ENCODE results near the gene DOK1.
A peak's percentile ranks its signal among the peaks of the same experiment; 100 is the strongest.

DOK1 gene
- total RNA-seq, result 9.4 to 26.7 (median 19.2) reads per million in 9 experiments

- Mint-ChIP-seq H3K27me3 (peaks cover 26 to 29% of the 10 kb centered on the region in 2 donors), H3K9me3 (no peaks in the 10 kb centered on the region), H3K27ac (peak within 1 kb of the TSS; percentile 83 to 92), H3K4me3 (peak within 1 kb of the TSS; percentile 84 to 88), H3K36me3 (ENCODE audit: insufficient read depth) (peaks cover 20% of the 10 kb centered on the region), H3K4me1 (ENCODE audit: low read depth in 2 of 2) (peaks cover 12 to 15% of the 10 kb centered on the region in 2 donors)
- ATAC-seq (replicated peaks) (peak; percentile 81), DNase-seq (peak; percentile 68 to 81 (median 76))
Measured at GRCh38 chr2:74553892-74554819, at the start of gene DOK1, which contains the start of gene LOXL3. TSS of gene DOK1 (plus strand) at chr2:74554720. CDS start at chr2:74554755, 35 bp downstream. TSS of gene LOXL3 (minus strand) at chr2:74553942. CDS start at chr2:74552634, 1,308 bp downstream.

GRCh38 chr2:74505448-74506246 lies 48.9 kb upstream of the DOK1 start:
- Mint-ChIP-seq H3K27me3 (peaks cover 0 to 36% of the 10 kb centered on the region in 2 donors), H3K27ac (peak overlapping the region; percentile 9 to 99)

GRCh38 chr2:74507145-74507925 lies 47.2 kb upstream of the DOK1 start, which contains the start of gene PCGF1:
TSS of gene PCGF1 (minus strand) at chr2:74507695. CDS start at chr2:74507668, 27 bp downstream.
- ATAC-seq (replicated peaks) (peak; percentile 93), DNase-seq (peak; percentile 98 to 99 (median 99))
- peaks cover 0 to 35% of the 10 kb centered on the region in 2 donors for H3K27me3 Mint-ChIP-seq
- peaks cover 39% of the 10 kb centered on the region for H3K36me3 Mint-ChIP-seq (ENCODE audit: insufficient read depth)
- peaks cover 32 to 44% of the 10 kb centered on the region in 2 donors for H3K4me1 Mint-ChIP-seq (ENCODE audit: low read depth in 2 of 2)
- H3K4me3 Mint-ChIP-seq, result peak within 1 kb of the TSS; percentile 93 to 97
- no peaks in the 10 kb centered on the region for H3K9me3 Mint-ChIP-seq
- peak within 1 kb of the TSS; percentile 99 for H3K27ac Mint-ChIP-seq

More at GRCh38 chr2:74505448-74506246, 48.9 kb upstream of the DOK1 start:
- Mint-ChIP-seq H3K4me1 (ENCODE audit: low read depth in 2 of 2) (peaks cover 37 to 53% of the 10 kb centered on the region in 2 donors), H3K36me3 (ENCODE audit: insufficient read depth) (peaks cover 42% of the 10 kb centered on the region), H3K4me3 (peak overlapping the region; percentile 93 to 97), H3K9me3 (no peaks in the 10 kb centered on the region)
- DNase-seq (no peak), ATAC-seq (replicated peaks) (no peak)

GRCh38 chr2:74507926-74508520 lies 46.5 kb upstream of the DOK1 start:
- Mint-ChIP-seq H3K27ac (peak overlapping the region; percentile 99), H3K27me3 (peaks cover 5 to 38% of the 10 kb centered on the region in 2 donors), H3K4me1 (ENCODE audit: low read depth in 2 of 2) (peaks cover 35 to 38% of the 10 kb centered on the region in 2 donors), H3K36me3 (ENCODE audit: insufficient read depth) (peaks cover 42% of the 10 kb centered on the region), H3K4me3 (peak overlapping the region; percentile 93 to 97), H3K9me3 (no peaks in the 10 kb centered on the region)
- ATAC-seq (replicated peaks) (peak; percentile 8), DNase-seq (no peak)

- DNase-seq, result no peak
- H3K9me3 Mint-ChIP-seq, result no peaks in the 10 kb centered on the region
- H3K4me1 Mint-ChIP-seq (ENCODE audit: low read depth in 2 of 2), result peaks cover 25 to 39% of the 10 kb centered on the region in 2 donors
- no peak overlapping the region for H3K27ac Mint-ChIP-seq
- ATAC-seq (replicated peaks), result no peak
- H3K36me3 Mint-ChIP-seq (ENCODE audit: insufficient read depth), result peaks cover 29% of the 10 kb centered on the region
- peaks cover 10 to 39% of the 10 kb centered on the region in 2 donors for H3K27me3 Mint-ChIP-seq
- H3K4me3 Mint-ChIP-seq, result no peak overlapping the region
Measured at GRCh38 chr2:74510272-74510671, 44.2 kb upstream of the DOK1 start.

- peaks cover 27 to 42% of the 10 kb centered on the region in 2 donors for H3K4me1 Mint-ChIP-seq (ENCODE audit: low read depth in 2 of 2)
- ATAC-seq (replicated peaks) (no peak), DNase-seq (no peak)
- peaks cover 17 to 49% of the 10 kb centered on the region in 2 donors for H3K27me3 Mint-ChIP-seq
- H3K4me3 Mint-ChIP-seq, result no peak overlapping the region
- H3K27ac Mint-ChIP-seq, result no peak overlapping the region
- peaks cover 23% of the 10 kb centered on the region for H3K36me3 Mint-ChIP-seq (ENCODE audit: insufficient read depth)
- no peaks in the 10 kb centered on the region for H3K9me3 Mint-ChIP-seq
Measured at GRCh38 chr2:74511104-74511989, 43.2 kb upstream of the DOK1 start.

- ATAC-seq (replicated peaks), result no peak
- peaks cover 16 to 31% of the 10 kb centered on the region in 2 donors for H3K4me1 Mint-ChIP-seq (ENCODE audit: low read depth in 2 of 2)
- peaks cover 33 to 65% of the 10 kb centered on the region in 2 donors for H3K27me3 Mint-ChIP-seq
- H3K27ac Mint-ChIP-seq, result no peak overlapping the region
- H3K9me3 Mint-ChIP-seq, result no peaks in the 10 kb centered on the region
- H3K4me3 Mint-ChIP-seq, result peak overlapping the region; percentile 50 to 59
- DNase-seq, result no peak
- peaks cover 20% of the 10 kb centered on the region for H3K36me3 Mint-ChIP-seq (ENCODE audit: insufficient read depth)
Measured at GRCh38 chr2:74512744-74513604, 41.5 kb upstream of the DOK1 start.

- Mint-ChIP-seq H3K36me3 (ENCODE audit: insufficient read depth) (peaks cover 12% of the 10 kb centered on the region), H3K4me1 (ENCODE audit: low read depth in 2 of 2) (peaks cover 9 to 24% of the 10 kb centered on the region in 2 donors), H3K27ac (no peak overlapping the region), H3K27me3 (peaks cover 41 to 73% of the 10 kb centered on the region in 2 donors), H3K9me3 (no peaks in the 10 kb centered on the region), H3K4me3 (peak overlapping the region; percentile 50 to 59)
- DNase-seq (no peak), ATAC-seq (replicated peaks) (peak; percentile 15)
Measured at GRCh38 chr2:74513605-74514367, 40.7 kb upstream of the DOK1 start.

- ATAC-seq (replicated peaks) (peak; percentile 32), DNase-seq (no peak)
- no peaks in the 10 kb centered on the region for H3K9me3 Mint-ChIP-seq
- H3K27me3 Mint-ChIP-seq, result peaks cover 49 to 82% of the 10 kb centered on the region in 2 donors
- peak within 1 kb of the TSS in 1 of 2 donors; percentile 59 for H3K27ac Mint-ChIP-seq
- H3K4me1 Mint-ChIP-seq (ENCODE audit: low read depth in 2 of 2), result peaks cover 9 to 24% of the 10 kb centered on the region in 2 donors
- H3K36me3 Mint-ChIP-seq (ENCODE audit: insufficient read depth), result peaks cover 12% of the 10 kb centered on the region
- peak within 1 kb of the TSS; percentile 72 for H3K4me3 Mint-ChIP-seq
Measured at GRCh38 chr2:74514368-74515270, 39.9 kb upstream of the DOK1 start, which contains the start of gene TLX2. TSS of gene TLX2 (plus strand) at chr2:74514450. CDS start at chr2:74514807, 357 bp downstream.

Measured in effector memory CD8-positive, alpha-beta T cell (primary cell).